ENCODE results near the gene AQP6. TPM values are rescaled to one million over a fixed set of nuclear protein-coding genes. Genes with fewer than 3 reads are reported as not detected.

Gene AQP6
- total and polyA plus RNA-seq, 2 donors from 2014 or later: 12.0 to 74.1 TPM

DNA sequence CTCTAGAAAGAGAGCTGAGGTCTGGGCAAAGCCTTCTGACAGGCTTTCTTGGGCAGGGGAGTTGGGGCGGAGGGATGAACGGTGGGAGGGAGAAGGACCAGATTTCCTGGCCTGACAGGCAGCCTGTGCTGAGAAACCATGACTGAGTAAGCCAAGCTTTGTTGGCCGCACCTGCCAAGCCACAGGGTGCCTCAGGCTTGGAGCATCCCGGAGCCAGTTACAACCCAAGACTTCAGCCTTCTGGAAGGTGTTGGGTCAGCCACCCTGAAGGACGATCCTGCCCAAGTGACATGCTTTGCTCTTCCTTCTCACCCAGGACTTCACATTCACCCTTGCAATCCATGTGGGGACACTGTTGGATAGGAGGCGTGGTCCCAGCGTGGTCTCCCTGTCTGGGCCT is 43.2 kb upstream of the AQP6 start:
- Histone ChIP-seq H3K27me3 (ENCODE audit: control insufficient read depth, insufficient read depth, low read length) (no peaks in the 10 kb centered on the region), H3K36me3 (ENCODE audit: control insufficient read depth in 2 of 3, insufficient read depth in 3 of 3, low read length in 3 of 3) (no peaks in the 10 kb centered on the region), H3K9me3 (ENCODE audit: control insufficient read depth in 2 of 3, insufficient read depth in 1 of 3, low read length in 3 of 3) (no peaks in the 10 kb centered on the region), H3K9ac (ENCODE audit: low read length in 3 of 3) (no peak overlapping the region), H3K27ac (ENCODE audit: low read depth in 2 of 2, low read length in 2 of 2) (no peak overlapping the region), H3K4me3 (ENCODE audit: low read length in 3 of 3) (no peak overlapping the region), H3K4me1 (ENCODE audit: control insufficient read depth in 2 of 3, insufficient read depth in 2 of 3, low read depth in 1 of 3, low read length in 3 of 3) (peaks cover 0 to 2% (median 0%) of the 10 kb centered on the region in 3 donors)
- TF ChIP-seq, protein P1, sequence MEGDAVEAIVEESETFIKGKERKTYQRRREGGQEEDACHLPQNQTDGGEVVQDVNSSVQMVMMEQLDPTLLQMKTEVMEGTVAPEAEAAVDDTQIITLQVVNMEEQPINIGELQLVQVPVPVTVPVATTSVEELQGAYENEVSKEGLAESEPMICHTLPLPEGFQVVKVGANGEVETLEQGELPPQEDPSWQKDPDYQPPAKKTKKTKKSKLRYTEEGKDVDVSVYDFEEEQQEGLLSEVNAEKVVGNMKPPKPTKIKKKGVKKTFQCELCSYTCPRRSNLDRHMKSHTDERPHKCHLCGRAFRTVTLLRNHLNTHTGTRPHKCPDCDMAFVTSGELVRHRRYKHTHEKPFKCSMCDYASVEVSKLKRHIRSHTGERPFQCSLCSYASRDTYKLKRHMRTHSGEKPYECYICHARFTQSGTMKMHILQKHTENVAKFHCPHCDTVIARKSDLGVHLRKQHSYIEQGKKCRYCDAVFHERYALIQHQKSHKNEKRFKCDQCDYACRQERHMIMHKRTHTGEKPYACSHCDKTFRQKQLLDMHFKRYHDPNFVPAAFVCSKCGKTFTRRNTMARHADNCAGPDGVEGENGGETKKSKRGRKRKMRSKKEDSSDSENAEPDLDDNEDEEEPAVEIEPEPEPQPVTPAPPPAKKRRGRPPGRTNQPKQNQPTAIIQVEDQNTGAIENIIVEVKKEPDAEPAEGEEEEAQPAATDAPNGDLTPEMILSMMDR (IDR thresholded peaks at IDR 0.05; ENCODE audit: borderline replicate concordance, extremely low read depth, insufficient read depth): no peak
- no peak for DNase-seq
- no peak for FAIRE-seq
- intact Hi-C loops (cut with DNase I): no loop called here

DNA sequence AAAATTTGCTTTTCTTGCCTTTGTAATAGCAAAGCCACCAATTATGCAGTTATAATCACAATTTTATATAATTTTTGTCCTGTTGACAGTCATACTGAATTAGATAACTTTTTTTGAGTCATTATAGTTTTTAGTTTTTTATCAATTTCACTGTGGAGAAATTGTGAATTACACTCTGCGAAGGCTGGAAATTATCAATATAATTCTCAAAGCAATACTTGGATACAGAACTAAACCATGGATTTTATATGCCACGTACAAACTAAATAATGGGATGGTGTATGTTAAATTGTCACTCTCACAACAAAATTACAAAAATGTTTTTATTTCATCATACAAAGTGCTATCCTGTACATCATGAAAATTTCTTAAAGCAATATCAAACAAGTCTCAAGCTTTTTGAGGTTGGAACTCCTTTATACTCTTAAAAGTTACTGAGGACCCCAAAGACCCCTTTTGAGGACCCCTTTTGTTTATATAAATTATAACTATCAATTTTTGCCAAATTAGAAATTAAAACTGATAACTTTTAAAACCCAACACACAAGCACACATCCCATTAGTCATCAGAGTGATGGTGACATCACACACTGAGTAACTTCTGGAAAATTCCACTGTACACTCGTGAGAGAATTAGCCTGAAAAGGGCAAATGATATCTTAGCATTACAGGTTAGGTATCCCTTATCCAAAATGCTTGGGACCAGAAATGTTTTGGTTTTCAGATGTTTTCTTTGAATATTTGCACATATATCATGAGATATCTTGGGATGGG is 42.0 kb upstream of the AQP6 start:
- FAIRE-seq: no peak

DNA sequence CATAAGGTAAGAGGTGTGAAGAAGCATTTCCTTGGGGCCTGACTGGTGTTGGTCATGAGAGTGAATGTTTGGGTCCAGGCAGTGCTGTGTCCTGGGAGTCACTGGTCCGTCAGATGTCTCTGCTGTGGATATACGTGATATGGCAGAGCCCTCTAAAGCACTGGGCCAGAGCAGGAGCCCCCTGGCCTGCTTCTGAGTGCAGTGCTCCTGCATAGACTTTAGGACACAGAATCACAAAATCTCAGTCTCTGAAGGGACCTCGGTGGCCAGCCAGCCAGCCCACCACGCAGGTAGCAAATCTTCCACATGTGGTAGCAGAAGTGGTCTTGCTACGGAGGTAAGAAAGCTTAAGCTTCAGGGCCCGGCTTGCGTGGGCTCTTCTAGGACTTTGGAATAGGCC is 40.7 kb upstream of the AQP6 start:
- Histone ChIP-seq H3K9ac (ENCODE audit: low read length in 3 of 3) (no peak overlapping the region), H3K4me1 (ENCODE audit: control insufficient read depth in 2 of 3, insufficient read depth in 2 of 3, low read depth in 1 of 3, low read length in 3 of 3) (peaks cover 0 to 2% (median 0%) of the 10 kb centered on the region in 3 donors), H3K36me3 (ENCODE audit: control insufficient read depth in 2 of 3, insufficient read depth in 3 of 3, low read length in 3 of 3) (no peaks in the 10 kb centered on the region), H3K4me3 (ENCODE audit: low read length in 3 of 3) (no peak overlapping the region), H3K27ac (ENCODE audit: low read depth in 2 of 2, low read length in 2 of 2) (no peak overlapping the region), H3K9me3 (ENCODE audit: control insufficient read depth in 2 of 3, insufficient read depth in 1 of 3, low read length in 3 of 3) (no peaks in the 10 kb centered on the region), H3K27me3 (ENCODE audit: control insufficient read depth, insufficient read depth, low read length) (no peaks in the 10 kb centered on the region)
- DNase-seq: no peak
- no peak for FAIRE-seq
- intact Hi-C loops (cut with DNase I): no loop called here
- TF ChIP-seq, protein P1 (IDR thresholded peaks at IDR 0.05; ENCODE audit: borderline replicate concordance, extremely low read depth, insufficient read depth): no peak

More for the DNA sequence above, 42.0 kb upstream of the AQP6 start:
- intact Hi-C loops (cut with DNase I): no loop called here
- Histone ChIP-seq H3K36me3 (ENCODE audit: control insufficient read depth in 2 of 3, insufficient read depth in 3 of 3, low read length in 3 of 3) (no peaks in the 10 kb centered on the region), H3K9me3 (ENCODE audit: control insufficient read depth in 2 of 3, insufficient read depth in 1 of 3, low read length in 3 of 3) (no peaks in the 10 kb centered on the region), H3K4me3 (ENCODE audit: low read length in 3 of 3) (no peak overlapping the region), H3K4me1 (ENCODE audit: control insufficient read depth in 2 of 3, insufficient read depth in 2 of 3, low read depth in 1 of 3, low read length in 3 of 3) (peaks cover 0 to 2% (median 0%) of the 10 kb centered on the region in 3 donors), H3K9ac (ENCODE audit: low read length in 3 of 3) (no peak overlapping the region), H3K27ac (ENCODE audit: low read depth in 2 of 2, low read length in 2 of 2) (no peak overlapping the region), H3K27me3 (ENCODE audit: control insufficient read depth, insufficient read depth, low read length) (no peaks in the 10 kb centered on the region)
- TF ChIP-seq, protein P1 (IDR thresholded peaks at IDR 0.05; ENCODE audit: borderline replicate concordance, extremely low read depth, insufficient read depth): no peak
- no peak for DNase-seq

Measured in kidney (tissue), 14 donors.